OCI-LY3 (cell line): ENCODE results near the gene FAM72A.

Experiments used
- H2AFZ ChIP-seq: fragments of 200-600, 300-600 bp; shearing (Covaris generic); 2 replicates; pipeline ENCODE4 v1.6.0; 2014; ENCODE audit warnings: antibody characterized with exemption, low read depth, low read length
- H3K27ac ChIP-seq: fragments of 200-600, 300-600 bp; sonication (generic); 2 replicates; pipeline ENCODE4 v1.5.1; 2014; ENCODE audit warnings: mild to moderate bottlenecking, low read length, moderate library complexity, mixed read lengths
- H3K27me3 ChIP-seq: fragments of 200-600, 300-600 bp; sonication (generic); 2 replicates; pipeline ENCODE4 v1.6.1; 2014; ENCODE audit warnings: low read depth, low read length, mixed read lengths
- H3K36me3 ChIP-seq: fragments of 200-600, 300-600 bp; sonication (generic); replicated peaks from 2 replicates; pipeline ENCODE3; 2014; ENCODE audit warnings: low read depth, low read length, mixed read lengths
- H3K4me1 ChIP-seq: fragments of 300-600, 200-600 bp; sonication (generic); 2 replicates; pipeline ENCODE4 v1.6.1; 2014; ENCODE audit warnings: low read length, mixed read lengths
- H3K4me2 ChIP-seq: fragments of 200-600, 300-600 bp; sonication (generic); 2 replicates; pipeline ENCODE4 v1.6.1; 2014; ENCODE audit warnings: low read length, mixed read lengths
- H3K4me3 ChIP-seq: fragments of 300-600, 200-600 bp; sonication (generic); 2 replicates; pipeline ENCODE4 v1.5.1; 2014; ENCODE audit warnings: antibody characterized with exemption, mild to moderate bottlenecking, low read length, moderate library complexity
- H3K79me2 ChIP-seq: fragments of 300-600, 200-600 bp; shearing (Covaris generic); 2 replicates; pipeline ENCODE4 v1.6.1; 2014; ENCODE audit warnings: mild to moderate bottlenecking, low read length, mixed read lengths
- H3K9ac ChIP-seq: fragments of 300-600, 200-600 bp; shearing (Covaris generic); 2 replicates; pipeline ENCODE4 v1.6.0; 2014; ENCODE audit warnings: mild to moderate bottlenecking, low read length, moderate library complexity
- H3K9me3 ChIP-seq: fragments of 200-600, 300-600 bp; shearing (Covaris generic); 2 replicates; pipeline ENCODE4 v1.6.1; 2014; ENCODE audit warnings: low read length, mixed read lengths; ENCODE audit not compliant: insufficient read depth
- H4K20me1 ChIP-seq: fragments of 200-600, 300-600 bp; sonication (generic); 2 replicates; pipeline ENCODE4 v1.6.1; 2016; ENCODE audit warnings: low read length, mixed read lengths; ENCODE audit not compliant: insufficient read depth
- CTCF ChIP-seq: fragments of 200-600, 300-600 bp; sonication (generic); IDR thresholded peaks from 2 replicates; pipeline ENCODE4 v1.5.1; 2014; ENCODE audit warnings: antibody characterized with exemption, low read length, low read depth
- EZH2phosphoT487 ChIP-seq: fragments of 200-600 bp; shearing (Covaris generic); IDR thresholded peaks from 2 replicates; pipeline ENCODE4 v1.6.1; 2018; ENCODE audit warnings: antibody characterized with exemption, mixed run types, low read depth

Gene FAM72A

GRCh38 chr1:206143537-206144172 is 59.0 kb downstream of the FAM72A start:
- Histone ChIP-seq H3K4me2 (no peak overlapping the region), H3K79me2 (no peaks in the 10 kb centered on the region), H2AFZ (no peak overlapping the region), H3K4me1 (no peaks in the 10 kb centered on the region), H3K4me3 (no peak overlapping the region), H3K27me3 (peaks cover 61% of the 10 kb centered on the region), H3K9me3 (no peaks in the 10 kb centered on the region), H3K36me3 (no peaks in the 10 kb centered on the region), H3K27ac (no peak overlapping the region), H3K9ac (no peak overlapping the region), H4K20me1 (no peaks in the 10 kb centered on the region)
- TF ChIP-seq EZH2phosphoT487 (no peak), CTCF (no peak)

- H3K36me3 ChIP-seq: no peaks in the 10 kb centered on the region
- no peak overlapping the region for H3K4me2 ChIP-seq
- no peak overlapping the region for H2AFZ ChIP-seq
- no peaks in the 10 kb centered on the region for H3K4me1 ChIP-seq
- H3K9ac ChIP-seq: no peak overlapping the region
- H4K20me1 ChIP-seq: no peaks in the 10 kb centered on the region
- H3K79me2 ChIP-seq: no peaks in the 10 kb centered on the region
- no peak overlapping the region for H3K27ac ChIP-seq
- no peaks in the 10 kb centered on the region for H3K9me3 ChIP-seq
- no peak for TF ChIP-seq EZH2phosphoT487
- no peak for TF ChIP-seq CTCF
- H3K4me3 ChIP-seq: no peak overlapping the region
- H3K27me3 ChIP-seq: peaks cover 66% of the 10 kb centered on the region
Measured at GRCh38 chr1:206142770-206143169, 59.9 kb downstream of the FAM72A start.

- Histone ChIP-seq H3K4me3 (no peak overlapping the region), H3K9me3 (no peaks in the 10 kb centered on the region), H3K4me1 (no peaks in the 10 kb centered on the region), H2AFZ (no peak overlapping the region), H3K27ac (no peak overlapping the region), H3K27me3 (peaks cover 68% of the 10 kb centered on the region), H3K4me2 (no peak overlapping the region), H3K36me3 (no peaks in the 10 kb centered on the region), H4K20me1 (no peaks in the 10 kb centered on the region), H3K9ac (no peak overlapping the region), H3K79me2 (no peaks in the 10 kb centered on the region)
- TF ChIP-seq CTCF (no peak), EZH2phosphoT487 (no peak)
Measured at GRCh38 chr1:206142011-206142410, 60.6 kb downstream of the FAM72A start.

GRCh38 chr1:206136241-206136640 is 66.4 kb downstream of the FAM72A start:
- Histone ChIP-seq H4K20me1 (no peaks in the 10 kb centered on the region), H3K79me2 (no peaks in the 10 kb centered on the region), H3K9ac (no peak overlapping the region), H3K9me3 (no peaks in the 10 kb centered on the region), H2AFZ (no peak overlapping the region), H3K36me3 (no peaks in the 10 kb centered on the region), H3K27ac (no peak overlapping the region), H3K4me2 (peak overlapping the region; percentile 29; the same call in 1 of the 2 replicates), H3K4me1 (peaks cover 20% of the 10 kb centered on the region), H3K4me3 (no peak overlapping the region), H3K27me3 (peaks cover 39% of the 10 kb centered on the region)
- no peak for TF ChIP-seq CTCF
- no peak for TF ChIP-seq EZH2phosphoT487
